A172 (cell line): ENCODE results near the gene HOXA9. TPM values are rescaled to one million over a fixed set of nuclear protein-coding genes. Genes with fewer than 3 reads are reported as not detected.

Source experiments
- DNase-seq: peaks from one replicate; pipeline ENCODE4 v3.0.0-alpha.2; 2015; ENCODE audit warnings: low spot score
- total RNA-seq: library from RNA; depleted of rRNA; stranded (reverse); fragments of >200 nt; shearing (Covaris generic); gene quantifications from 2 replicates; pipeline ENCODE4 v1.2.3, GENCODE V29; 2014

HOXA9 gene
- total RNA-seq, 1 experiment from 2014 or later: 88.6 TPM

DNA sequence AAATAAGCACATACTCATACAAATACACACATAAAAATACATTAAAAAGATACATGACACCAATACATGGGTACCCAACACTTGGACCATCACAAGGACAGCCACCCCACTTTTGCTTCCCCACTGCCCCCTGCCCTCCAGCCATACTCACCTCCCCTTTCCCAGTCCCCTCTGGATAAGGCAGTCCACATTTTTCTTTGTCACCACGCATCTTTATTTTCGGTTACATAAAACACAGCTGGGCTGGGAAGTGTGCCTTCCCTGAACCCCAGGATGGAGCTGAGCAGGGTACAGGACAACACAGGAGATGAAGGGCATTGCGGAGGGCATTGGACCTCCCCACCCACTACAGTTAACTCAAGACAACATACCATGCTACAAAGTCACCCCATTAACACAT, 11.8 kb downstream of the HOXA9 start:
- no peak for DNase-seq

DNA sequence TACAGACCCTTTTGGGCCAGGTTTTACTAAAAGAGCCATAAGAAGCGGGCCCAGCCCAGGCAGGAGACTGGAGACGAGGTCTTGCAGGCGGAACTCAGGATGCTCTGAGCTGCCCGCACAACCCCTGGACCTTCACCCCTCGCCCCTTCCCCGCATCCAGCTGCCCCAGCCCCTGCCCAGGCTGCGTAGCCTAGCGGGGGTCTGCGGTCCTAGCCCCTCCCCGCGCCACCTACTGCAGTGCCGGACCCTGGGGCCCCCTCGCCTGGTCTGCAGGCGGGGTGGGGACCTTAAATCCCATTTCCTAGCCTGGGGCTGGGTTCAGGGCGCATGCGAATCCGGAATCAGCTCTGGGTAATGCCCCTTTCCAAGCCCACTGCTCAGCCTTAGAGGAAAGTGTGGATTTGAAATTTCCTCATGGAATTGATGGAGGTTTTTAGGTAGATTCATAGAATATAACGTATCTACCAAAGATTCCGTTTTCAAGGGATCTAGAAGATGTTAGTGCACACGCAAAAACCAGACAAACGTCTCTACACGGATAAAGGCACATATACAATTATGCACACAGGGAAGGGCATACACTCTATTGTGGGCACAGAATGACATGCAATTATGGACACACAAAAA, 12.4 kb downstream of the HOXA9 start:
- DNase-seq: no peak

DNA sequence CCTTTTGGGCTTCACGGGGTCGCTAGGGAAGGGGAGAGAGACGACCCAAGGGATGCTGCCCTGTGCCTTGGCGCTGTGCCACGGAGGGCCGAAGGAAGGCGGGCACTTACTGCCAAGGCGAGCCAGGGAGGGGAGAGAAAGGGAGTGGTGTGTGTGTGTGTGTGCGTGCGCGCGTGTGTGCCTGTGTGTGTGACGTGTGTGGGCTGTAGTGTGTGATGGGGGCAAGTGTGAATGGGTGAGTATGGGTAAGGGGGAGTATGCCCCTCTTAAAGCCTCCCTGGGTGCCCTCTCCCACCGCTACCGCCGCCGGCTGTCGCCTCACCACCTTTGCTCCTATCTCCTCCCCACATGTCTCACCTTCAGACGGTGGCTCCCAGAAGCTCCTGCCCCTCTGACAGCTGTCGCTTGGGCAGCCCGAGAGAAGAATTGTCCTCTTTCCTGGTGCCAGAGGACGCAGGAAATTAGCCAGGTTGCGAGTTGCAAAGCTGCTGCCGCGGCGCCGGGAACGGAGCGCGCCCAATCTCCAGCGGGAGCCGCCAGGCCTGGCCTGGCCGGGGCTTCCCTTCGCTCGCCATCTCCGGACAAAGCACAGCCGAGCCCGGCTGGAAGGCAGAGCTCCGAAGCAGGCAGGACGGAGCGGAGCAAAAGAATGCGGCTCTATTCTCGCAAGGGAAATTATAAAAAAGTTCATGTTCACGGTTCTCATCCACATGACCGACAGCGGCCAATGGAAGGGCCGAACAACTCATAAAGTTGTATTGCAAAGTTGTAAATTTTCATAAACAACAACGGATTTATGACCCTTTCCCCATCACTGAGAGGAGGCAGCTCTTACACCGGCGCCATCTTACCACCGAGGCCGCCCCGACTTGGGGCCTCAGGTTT, 13.2 kb downstream of the HOXA9 start, which contains the start of gene HOXA3:
HOXA3 (minus strand) TSS at position 653 of the 885 bp plus-strand sequence. CDS start 41,943 bp downstream, outside the sequence.
- no peak for DNase-seq

DNA sequence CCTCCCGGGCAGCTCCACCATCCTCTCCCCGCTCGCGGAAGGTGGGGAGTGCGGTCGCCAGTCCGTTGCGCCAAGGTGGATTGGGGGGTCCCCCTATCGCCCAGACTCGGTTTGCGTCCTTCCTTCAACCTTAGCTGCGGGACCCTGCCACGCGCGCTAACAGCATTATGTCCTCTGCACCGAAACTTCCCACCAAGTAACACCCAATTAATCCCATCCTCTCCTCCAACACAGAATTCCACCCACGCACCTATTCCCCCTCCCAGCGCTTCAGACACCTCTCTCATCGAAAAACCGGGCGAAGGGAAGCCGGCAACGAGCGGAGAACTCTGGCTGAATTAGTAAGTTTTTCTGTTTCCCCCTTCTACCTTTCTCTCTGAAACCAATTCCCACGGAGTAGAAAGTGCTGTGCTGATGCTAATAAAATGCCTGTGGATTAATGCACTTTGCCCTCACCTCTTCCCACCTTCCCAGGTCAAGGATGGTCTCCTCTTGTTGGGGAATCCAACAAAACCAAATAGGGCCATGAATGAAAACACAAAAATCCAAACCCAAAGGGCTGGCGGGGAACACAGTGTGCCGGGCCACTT, 13.9 kb downstream of the HOXA9 start:
- DNase-seq: no peak

DNA sequence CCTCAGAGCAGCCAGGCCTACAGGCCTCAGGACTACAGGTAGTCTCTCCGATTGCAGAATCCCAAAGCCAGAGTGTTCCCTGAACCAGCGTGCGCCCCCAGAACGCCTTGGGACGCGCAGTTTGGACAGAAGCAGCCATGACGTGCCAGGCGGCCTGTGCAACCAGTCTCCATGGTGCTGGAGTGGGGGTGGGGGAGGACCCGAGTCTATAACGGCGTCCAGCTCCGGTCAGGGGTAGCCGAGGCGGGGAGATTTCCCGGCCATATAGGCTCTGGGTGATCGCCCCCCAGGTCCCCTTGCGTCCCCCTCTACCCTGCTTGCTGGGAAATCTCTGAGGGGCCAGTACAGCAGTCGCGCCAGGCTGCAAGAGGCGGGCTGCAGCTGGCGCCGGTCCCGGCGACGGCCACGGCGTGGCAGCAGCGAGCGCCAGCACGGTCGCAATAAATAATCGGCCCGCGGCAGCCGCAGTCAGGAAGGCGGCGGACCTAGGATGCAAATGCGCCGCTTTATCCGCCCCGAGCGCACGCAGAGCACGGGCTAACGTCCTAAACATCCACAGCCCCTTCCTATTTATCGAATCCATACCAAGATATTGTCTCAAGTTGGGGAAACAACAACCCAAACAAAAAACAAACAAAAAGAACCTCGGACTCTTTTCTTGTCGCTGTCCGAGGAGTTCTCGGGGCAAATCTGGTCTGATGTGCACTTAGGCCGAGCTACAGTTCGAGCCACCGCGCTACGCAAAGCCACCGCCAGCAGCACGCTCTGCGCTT, 14.6 kb downstream of the HOXA9 start:
- peak; percentile 48 for DNase-seq

DNA sequence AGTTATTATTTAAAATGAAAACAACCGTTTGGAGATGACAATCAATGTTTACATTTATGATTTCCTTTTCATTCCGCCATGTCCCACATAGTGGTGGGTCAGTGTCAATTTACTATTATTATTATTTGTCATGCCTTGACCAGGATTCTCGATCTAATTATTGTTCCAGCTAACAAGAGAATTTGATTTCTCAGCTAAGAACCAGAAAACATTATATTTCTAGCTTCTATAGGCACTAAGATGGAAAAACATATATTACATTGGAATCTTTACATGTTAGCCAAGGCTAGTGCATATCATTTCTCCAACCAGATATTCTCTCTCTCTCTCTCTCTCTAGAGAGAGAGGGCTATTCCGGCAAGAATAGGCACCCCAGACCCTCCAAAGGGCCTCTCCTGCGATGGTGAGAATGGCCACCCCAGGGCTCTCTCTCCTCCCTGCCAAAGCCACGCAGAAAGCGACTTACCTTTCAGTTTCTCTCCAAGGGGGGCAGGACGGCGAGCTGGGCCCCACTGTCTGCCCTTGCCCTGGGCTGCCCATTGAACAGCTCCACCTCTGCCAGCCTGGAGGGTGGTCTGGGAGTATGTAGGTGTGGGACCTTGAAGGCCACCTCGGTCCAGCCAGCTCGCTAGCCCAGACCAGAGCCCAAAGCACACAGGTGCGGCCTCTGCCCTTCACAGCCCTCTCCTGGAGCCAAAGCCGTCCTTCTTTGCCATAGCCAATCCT, 15.3 kb downstream of the HOXA9 start:
- no peak for DNase-seq

DNA sequence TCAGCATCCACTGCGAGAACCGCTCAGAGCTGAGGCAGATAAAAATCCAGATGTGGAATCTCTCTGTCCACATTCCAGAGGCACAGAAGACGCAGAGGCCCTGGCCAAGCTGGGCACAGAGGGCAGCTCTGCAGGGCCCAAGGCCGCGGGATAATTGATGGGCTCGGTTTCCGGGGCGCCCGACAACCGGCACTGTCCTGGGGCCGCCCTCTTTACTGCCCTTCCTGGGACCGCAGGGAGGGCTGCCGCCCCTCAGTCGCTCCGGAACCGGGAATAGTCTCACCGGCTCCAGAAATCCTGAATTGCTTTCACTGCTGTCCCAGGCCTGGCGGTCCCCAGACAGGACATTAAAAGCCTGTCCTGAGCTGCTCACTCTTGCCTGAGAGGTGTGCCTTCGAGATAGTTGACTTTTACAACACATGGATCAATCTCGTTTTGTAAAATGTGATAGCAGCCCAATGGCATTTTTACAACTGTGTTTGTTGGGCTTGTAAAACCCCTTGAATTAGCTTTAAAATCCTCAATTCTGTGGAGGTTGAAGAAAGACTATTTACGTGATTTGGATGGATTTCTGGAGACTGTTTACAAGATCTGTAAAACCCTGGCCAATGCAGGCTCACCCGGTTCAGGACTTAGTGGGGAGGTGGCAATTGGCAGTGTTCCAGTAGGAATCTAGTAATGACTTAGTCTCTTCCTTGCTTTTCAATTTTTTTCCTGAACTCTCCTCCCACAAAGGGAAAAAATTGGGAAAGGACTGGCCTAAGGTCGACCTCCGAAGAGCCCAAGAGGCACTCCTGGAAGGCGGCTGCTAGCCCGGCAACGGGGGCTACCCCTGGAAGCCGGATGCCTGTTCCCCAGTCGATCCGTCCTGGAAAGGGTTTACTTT, 16.3 kb downstream of the HOXA9 start:
- no peak for DNase-seq

DNA sequence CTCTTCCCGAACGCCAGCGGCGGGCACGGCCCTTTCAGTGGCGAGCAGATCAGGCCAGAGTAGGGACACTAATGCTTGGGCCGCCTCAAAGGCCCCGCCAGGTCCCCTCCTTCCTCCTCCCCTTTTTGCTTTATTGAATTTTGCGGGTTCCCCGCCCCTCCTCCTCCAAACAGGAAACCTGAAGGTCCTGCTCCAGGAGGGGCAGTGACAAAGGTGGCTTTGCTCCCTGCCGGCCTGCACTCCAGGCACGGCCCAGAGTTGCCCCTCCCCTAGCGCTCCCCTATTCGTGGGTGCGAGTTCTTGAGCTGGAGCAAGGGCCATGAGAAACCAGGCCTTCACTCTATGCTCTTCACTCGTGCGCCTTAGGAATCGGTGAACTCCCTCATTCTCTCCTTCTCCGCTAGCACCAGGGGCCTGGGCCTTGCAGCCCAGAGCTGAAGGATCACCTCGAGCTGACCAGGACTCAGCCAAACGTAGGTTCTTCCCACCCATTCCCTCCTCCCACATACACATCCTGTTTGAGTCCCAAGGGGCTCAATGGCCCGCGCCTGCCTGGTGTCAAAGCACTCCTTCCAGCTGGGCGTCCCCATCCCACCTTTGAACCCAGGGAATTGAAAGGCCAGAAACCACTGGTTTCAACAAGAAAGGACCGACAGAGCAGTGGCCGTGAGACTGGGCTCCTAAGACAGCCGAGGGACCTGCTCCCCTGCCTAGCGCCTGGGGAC, 17.1 kb downstream of the HOXA9 start:
- no peak for DNase-seq

DNA sequence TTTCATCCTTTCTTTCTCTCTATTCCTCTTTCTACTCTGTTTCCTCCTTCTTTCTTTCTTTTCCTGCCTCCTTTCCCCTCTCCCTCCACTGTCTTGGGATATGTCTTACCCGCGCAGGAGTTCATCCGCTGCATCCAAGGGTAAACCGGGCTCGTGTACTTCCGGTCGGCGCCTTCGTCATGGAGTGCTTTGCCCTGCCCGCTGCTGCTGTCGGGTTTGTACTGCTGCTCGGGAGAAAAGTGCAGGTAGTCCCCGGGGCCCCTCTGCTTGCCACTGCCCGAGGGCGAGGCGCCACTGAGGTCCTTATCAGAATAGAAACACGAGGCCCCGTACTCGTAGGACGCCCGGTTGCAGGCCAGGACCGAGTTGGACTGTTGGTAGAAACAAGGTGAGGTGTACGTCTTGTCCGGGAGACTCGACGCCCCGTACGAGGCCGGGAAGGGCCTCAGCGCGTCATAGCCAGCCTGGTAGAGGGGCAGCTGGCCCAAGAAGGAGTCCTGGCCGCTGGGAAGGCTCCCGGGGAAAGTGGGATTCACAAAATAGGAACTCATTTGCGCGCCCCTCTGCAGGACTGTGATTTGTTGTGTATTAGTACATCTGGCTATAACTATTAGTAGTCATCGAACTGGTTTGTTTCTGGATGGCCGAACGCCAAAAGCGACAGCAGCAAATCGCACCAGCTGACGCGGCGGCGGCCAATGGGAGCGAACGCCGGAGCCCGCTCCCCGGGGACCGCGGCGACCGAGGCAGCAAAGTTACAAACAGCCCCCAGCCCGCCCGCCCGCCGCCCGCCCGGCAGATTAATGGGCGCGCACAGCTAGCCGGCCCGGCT, 17.9 kb downstream of the HOXA9 start, which contains the start of gene HOXA6:
HOXA6 (minus strand) TSS at position 576 of the 832 bp plus-strand sequence; CDS start at position 551, 25 bp downstream.
- DNase-seq: no peak

DNA sequence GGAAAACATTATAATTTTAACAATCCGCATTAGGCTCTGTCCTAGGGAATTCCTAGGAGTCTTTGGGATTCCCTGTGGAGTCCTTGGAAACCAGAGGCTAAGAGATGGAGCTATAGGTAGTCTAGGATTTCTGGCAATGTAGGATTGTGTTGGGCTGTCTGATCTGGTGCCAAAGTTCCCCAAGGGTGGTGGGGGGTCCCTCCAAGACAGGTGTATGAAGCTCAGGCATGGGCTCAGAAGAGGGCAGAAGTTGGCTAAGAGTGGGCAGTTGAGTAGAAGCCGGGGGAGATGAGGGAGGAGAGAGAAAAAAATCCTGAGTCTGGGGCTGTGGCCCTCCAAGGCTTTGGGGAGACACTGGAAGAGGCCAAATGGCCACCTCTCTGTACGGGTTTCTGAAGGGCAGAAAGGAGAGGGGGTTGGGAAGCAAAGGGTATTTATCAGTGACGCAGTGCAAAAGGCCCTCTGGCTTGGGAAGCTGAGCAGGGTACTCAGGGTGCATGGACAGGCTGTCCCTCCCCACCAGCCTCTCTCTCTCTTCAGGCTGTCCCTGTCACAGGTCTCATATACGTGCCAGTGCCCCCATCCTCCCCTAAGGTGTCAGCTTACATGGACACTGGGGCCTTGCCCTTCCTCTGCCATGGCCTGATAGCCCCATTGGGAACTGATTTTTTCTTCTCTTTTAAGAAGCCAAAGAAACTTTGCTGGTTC, 18.7 kb downstream of the HOXA9 start:
- DNase-seq: no peak

DNA sequence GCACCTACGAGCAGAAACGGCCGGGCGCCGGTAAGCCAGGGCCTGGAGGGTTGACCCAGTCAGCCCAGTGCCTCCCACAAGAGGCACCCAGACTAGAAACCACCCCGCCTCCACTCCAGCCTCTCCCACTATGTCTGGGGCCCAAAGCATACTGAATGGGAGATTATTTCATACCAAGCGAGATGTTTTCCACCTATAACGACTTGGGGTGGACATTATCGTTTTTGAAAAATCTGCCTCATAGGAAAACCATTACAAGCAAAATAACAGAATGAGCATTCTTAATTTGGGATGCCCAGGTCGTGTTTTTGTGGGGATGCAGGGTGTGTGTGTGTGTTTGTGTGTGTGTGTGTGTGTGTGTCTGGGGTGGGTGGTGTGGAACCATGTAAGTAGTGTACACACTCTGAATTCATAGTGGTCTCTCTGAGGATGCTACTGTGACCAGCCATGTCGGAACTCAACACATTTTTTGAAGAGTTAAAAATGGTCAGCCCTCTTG, 19.4 kb downstream of the HOXA9 start:
- DNase-seq: no peak

DNA sequence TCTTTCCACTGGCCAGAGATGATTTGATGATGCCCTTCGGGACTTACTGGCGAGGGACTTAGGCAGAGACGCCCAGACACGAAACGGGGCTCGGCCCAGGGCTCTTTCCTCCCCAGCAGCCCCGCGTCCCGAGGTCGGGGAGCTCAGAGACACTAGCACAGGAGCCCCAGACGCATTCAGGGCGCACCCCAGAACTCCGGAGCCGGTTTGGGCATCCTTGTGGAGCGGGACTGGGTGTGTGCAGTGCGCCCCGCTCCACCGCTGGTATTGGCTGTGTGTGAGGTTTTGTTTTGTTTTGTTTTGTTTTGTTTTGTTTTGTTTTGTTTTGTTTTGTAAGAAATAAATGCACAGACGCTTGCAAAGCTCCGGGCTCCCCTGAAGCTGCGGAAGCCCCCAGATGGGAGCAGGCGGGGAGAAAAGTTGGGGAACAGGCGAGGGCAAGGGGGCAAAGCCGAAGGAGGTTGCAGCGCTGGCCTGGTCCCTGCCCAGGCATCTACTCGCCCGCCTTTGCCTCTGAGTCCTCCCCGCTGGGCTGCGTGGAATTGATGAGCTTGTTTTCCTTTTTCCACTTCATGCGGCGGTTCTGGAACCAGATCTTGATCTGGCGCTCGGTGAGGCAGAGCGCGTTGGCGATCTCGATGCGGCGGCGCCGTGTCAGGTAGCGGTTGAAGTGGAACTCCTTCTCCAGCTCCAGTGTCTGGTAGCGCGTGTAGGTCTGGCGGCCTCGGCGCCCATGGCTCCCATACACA, 20.0 kb downstream of the HOXA9 start:
- DNase-seq: no peak

DNA sequence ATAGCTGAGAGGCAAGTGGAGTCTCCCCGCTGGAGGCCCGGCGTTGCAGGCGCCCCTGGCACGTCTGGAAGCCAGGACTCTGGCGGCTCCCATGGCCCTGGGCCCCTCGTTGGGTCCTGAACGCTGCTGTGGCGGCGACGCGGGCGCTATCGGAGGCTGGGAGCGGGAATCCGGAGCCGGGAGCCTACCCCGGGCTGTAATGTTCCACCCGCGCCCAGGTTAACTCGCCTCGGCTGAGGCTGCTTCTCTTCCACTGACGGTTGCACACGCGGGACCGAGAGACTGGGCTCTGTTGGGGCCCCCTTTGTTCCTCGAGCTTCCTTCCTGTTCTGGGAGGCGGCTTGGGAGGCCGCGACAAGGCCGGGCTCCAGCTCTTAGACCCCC, 20.6 kb downstream of the HOXA9 start:
- DNase-seq: no peak

DNA sequence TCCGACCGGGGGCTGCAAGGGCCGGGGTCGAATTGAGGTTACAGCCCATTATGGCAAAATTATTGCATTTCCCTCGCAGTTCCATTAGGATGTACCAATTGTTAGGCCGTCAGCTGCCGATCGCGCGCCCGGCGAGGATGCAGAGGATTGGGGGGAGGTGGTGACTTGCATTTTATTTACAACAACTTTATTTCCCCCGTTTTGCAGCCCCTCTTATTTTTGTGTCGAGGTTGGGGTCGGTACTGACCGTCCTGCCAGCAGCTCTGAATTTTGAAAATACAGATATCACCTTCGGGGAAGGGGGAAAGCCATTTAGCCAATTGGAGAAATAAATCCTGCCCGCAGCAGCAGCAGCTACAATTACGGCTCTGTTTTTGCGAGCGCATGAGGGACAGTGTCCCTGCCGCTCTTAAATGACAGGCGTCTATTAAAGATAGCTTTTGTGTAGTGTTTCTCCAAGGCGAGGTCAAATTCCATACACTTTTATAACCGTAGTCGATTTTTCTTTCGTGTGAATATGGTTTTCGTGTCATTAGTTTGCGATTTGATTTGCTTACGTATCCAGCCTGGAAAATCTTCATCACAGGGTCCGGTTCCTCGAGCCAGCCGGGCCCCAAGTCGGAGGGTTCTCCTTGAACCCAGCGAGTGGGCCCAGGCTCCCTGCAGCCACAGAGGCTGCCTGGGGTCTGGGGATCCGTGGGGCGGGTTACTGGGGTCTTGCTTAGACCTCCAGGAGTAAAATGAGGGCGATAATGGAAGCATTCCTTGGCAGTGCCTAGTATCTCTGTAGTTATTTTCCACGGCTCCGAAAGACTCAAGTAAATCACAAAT, 21.2 kb downstream of the HOXA9 start:
- no peak for DNase-seq

DNA sequence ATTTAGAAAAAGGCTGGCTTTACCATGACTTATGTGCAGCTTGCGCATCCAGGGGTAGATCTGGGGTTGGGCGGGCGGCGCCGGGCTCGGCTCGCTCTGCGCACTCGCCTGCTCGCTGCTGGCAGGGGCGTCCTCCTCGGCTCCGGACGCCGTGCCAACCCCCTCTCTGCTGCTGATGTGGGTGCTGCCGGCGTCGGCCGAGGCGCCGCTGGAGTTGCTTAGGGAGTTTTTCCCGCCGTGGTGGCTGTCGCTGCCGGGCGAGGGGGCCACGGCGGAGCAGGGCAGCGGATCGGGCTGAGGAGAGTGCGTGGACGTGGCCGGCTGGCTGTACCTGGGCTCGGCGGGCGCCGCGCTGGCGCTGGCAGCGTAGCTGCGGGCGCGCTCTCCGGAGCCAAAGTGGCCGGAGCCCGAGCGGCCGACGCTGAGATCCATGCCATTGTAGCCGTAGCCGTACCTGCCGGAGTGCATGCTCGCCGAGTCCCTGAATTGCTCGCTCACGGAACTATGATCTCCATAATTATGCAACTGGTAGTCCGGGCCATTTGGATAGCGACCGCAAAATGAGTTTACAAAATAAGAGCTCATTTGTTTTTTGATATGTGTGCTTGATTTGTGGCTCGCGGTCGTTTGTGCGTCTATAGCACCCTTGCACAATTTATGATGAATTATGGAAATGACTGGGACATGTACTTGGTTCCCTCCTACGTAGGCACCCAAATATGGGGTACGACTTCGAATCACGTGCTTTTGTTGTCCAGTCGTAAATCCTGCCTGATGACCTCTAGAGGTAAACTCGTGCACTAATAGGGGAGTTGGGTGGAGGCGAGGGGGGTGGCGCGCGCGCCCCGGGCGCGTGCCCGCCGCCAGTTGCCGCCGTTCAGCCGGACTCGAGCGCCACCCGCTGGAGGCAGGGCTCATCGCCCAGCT, 22.1 kb downstream of the HOXA9 start, which contains the start of gene HOXA5:
HOXA5 (minus strand) TSS at position 659 of the 927 bp plus-strand sequence; CDS start at position 585, 74 bp downstream.
- DNase-seq: peak; percentile 91
